ENCODE data around the gene IRS1.

DNA sequence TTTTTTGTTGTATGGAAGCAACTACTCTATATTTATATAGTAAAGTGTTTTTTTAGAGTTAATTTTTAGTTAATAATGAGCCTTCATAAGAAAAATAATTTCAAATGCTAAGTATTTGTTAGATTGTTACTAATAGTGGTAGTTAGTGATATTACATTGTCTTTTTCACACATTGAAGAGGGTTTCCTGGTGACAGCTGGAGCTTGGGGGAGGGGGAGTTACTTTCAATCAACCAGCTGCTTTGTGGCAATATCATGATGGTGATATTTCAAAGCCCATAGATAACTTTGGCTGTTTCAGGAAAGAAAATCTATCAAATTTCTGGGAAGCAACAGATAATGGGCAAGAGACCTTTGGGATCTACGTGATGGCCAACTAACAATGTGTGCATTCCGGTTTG lies 40.3 kb upstream of the IRS1 start:
- TF ChIP-seq, protein P1, sequence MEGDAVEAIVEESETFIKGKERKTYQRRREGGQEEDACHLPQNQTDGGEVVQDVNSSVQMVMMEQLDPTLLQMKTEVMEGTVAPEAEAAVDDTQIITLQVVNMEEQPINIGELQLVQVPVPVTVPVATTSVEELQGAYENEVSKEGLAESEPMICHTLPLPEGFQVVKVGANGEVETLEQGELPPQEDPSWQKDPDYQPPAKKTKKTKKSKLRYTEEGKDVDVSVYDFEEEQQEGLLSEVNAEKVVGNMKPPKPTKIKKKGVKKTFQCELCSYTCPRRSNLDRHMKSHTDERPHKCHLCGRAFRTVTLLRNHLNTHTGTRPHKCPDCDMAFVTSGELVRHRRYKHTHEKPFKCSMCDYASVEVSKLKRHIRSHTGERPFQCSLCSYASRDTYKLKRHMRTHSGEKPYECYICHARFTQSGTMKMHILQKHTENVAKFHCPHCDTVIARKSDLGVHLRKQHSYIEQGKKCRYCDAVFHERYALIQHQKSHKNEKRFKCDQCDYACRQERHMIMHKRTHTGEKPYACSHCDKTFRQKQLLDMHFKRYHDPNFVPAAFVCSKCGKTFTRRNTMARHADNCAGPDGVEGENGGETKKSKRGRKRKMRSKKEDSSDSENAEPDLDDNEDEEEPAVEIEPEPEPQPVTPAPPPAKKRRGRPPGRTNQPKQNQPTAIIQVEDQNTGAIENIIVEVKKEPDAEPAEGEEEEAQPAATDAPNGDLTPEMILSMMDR (IDR thresholded peaks at IDR 0.05; ENCODE audit: insufficient read depth, low read length, poor library complexity, severe bottlenecking), result no peak
- TF ChIP-seq EZH2phosphoT487 (conservative IDR thresholded peaks at IDR 0.05; ENCODE audit: low read length), result no peak

Measured in SU-DHL-6 (cell line).